Stomach smooth muscle (tissue), 2 donors: ENCODE data around the gene KIRREL3.

Experiments
- H3K27ac ChIP-seq: one replicate; pipeline ENCODE4 v1.7.0; 2013; ENCODE audit warnings: mild to moderate bottlenecking, low read length, inconsistent platforms
- H3K27me3 ChIP-seq, 2 donors: one replicate each; pipeline ENCODE4 v1.7.0; 2013; ENCODE audit warnings: low read length in 2 of 2; ENCODE audit not compliant: insufficient read depth in 2 of 2, control insufficient read depth in 1 of 2
- H3K36me3 ChIP-seq, 2 donors: one replicate each; pipeline ENCODE4 v1.7.0; 2013; ENCODE audit warnings: low read length in 2 of 2; ENCODE audit not compliant: control insufficient read depth in 2 of 2, insufficient read depth in 2 of 2
- H3K4me1 ChIP-seq: one replicate; pipeline ENCODE4 v1.7.0; 2013; ENCODE audit warnings: low read length; ENCODE audit not compliant: control insufficient read depth, insufficient read depth
- H3K4me3 ChIP-seq, 2 donors: one replicate each; pipeline ENCODE4 v1.7.0; 2013; ENCODE audit warnings: low read length in 2 of 2
- H3K9ac ChIP-seq, 2 donors: one replicate each; pipeline ENCODE4 v1.7.0; 2013; ENCODE audit warnings: low read length in 2 of 2, mild to moderate bottlenecking in 1 of 2
- H3K9me3 ChIP-seq, 2 donors: one replicate each; pipeline ENCODE4 v1.7.0; 2013; ENCODE audit warnings: low read length in 2 of 2; ENCODE audit not compliant: control insufficient read depth in 2 of 2
- donor health status: healthy.
- donor health status: Pancreatic carcinoma.

KIRREL3 gene

GRCh38 chr11:126521196-126521595, 479.4 kb downstream of the KIRREL3 start:
- Histone ChIP-seq H3K9ac (no peak overlapping the region), H3K27ac (no peak overlapping the region), H3K27me3 (peaks cover 2 to 8% of the 10 kb centered on the region in 2 donors), H3K4me1 (no peaks in the 10 kb centered on the region), H3K4me3 (no peak overlapping the region), H3K9me3 (no peaks in the 10 kb centered on the region), H3K36me3 (no peaks in the 10 kb centered on the region)

GRCh38 chr11:126519764-126520734, 480.5 kb downstream of the KIRREL3 start:
- no peaks in the 10 kb centered on the region for H3K9me3 ChIP-seq
- H3K36me3 ChIP-seq, result no peaks in the 10 kb centered on the region
- no peak overlapping the region for H3K4me3 ChIP-seq
- no peak overlapping the region for H3K9ac ChIP-seq
- no peak overlapping the region for H3K27ac ChIP-seq
- H3K27me3 ChIP-seq, result peaks cover 2 to 8% of the 10 kb centered on the region in 2 donors
- no peaks in the 10 kb centered on the region for H3K4me1 ChIP-seq

GRCh38 chr11:126518972-126519690, 481.4 kb downstream of the KIRREL3 start:
- Histone ChIP-seq H3K27ac (no peak overlapping the region), H3K4me3 (no peak overlapping the region), H3K27me3 (peaks cover 2 to 7% of the 10 kb centered on the region in 2 donors), H3K9ac (no peak overlapping the region), H3K9me3 (no peaks in the 10 kb centered on the region), H3K4me1 (no peaks in the 10 kb centered on the region), H3K36me3 (no peaks in the 10 kb centered on the region)

- no peaks in the 10 kb centered on the region for H3K4me1 ChIP-seq
- H3K36me3 ChIP-seq, result no peaks in the 10 kb centered on the region
Observed at GRCh38 chr11:126518071-126518971, 482.2 kb downstream of the KIRREL3 start.

GRCh38 chr11:126515501-126515900, 485.1 kb downstream of the KIRREL3 start:
- no peak overlapping the region for H3K27ac ChIP-seq
- H3K4me3 ChIP-seq, result no peak overlapping the region
- H3K9me3 ChIP-seq, result no peaks in the 10 kb centered on the region
- H3K27me3 ChIP-seq, result peaks cover 7 to 14% of the 10 kb centered on the region in 2 donors
- H3K36me3 ChIP-seq, result no peaks in the 10 kb centered on the region
- no peak overlapping the region for H3K9ac ChIP-seq
- no peaks in the 10 kb centered on the region for H3K4me1 ChIP-seq

More at GRCh38 chr11:126518071-126518971, 482.2 kb downstream of the KIRREL3 start:
- no peaks in the 10 kb centered on the region for H3K9me3 ChIP-seq
- H3K27ac ChIP-seq, result no peak overlapping the region
- H3K4me3 ChIP-seq, result no peak overlapping the region
- peaks cover 2 to 10% of the 10 kb centered on the region in 2 donors for H3K27me3 ChIP-seq
- no peak overlapping the region for H3K9ac ChIP-seq

- no peak overlapping the region for H3K4me3 ChIP-seq
- peaks cover 7 to 14% of the 10 kb centered on the region in 2 donors for H3K27me3 ChIP-seq
- no peaks in the 10 kb centered on the region for H3K4me1 ChIP-seq
Observed at GRCh38 chr11:126514061-126514693, 486.4 kb downstream of the KIRREL3 start.

GRCh38 chr11:126512741-126513715, 487.5 kb downstream of the KIRREL3 start:
- Histone ChIP-seq H3K4me3 (no peak overlapping the region), H3K36me3 (no peaks in the 10 kb centered on the region), H3K27ac (no peak overlapping the region), H3K9me3 (no peaks in the 10 kb centered on the region), H3K9ac (no peak overlapping the region), H3K4me1 (no peaks in the 10 kb centered on the region), H3K27me3 (peaks cover 7 to 17% of the 10 kb centered on the region in 2 donors)

More at GRCh38 chr11:126514061-126514693, 486.4 kb downstream of the KIRREL3 start:
- H3K9me3 ChIP-seq, result no peaks in the 10 kb centered on the region
- no peak overlapping the region for H3K27ac ChIP-seq
- no peaks in the 10 kb centered on the region for H3K36me3 ChIP-seq
- no peak overlapping the region for H3K9ac ChIP-seq

- peaks cover 4 to 17% of the 10 kb centered on the region in 2 donors for H3K27me3 ChIP-seq
- H3K4me3 ChIP-seq, result no peak overlapping the region
- peaks cover under 1 to 6% of the 10 kb centered on the region in 2 donors for H3K9me3 ChIP-seq
- H3K9ac ChIP-seq, result no peak overlapping the region
- H3K4me1 ChIP-seq, result no peaks in the 10 kb centered on the region
- H3K27ac ChIP-seq, result no peak overlapping the region
- no peaks in the 10 kb centered on the region for H3K36me3 ChIP-seq
Observed at GRCh38 chr11:126512251-126512650, 488.3 kb downstream of the KIRREL3 start.

- H3K9me3 ChIP-seq, result peaks cover 6 to 7% of the 10 kb centered on the region in 2 donors
- no peak overlapping the region for H3K9ac ChIP-seq
- no peak overlapping the region for H3K4me3 ChIP-seq
- peaks cover 4 to 17% of the 10 kb centered on the region in 2 donors for H3K27me3 ChIP-seq
- H3K36me3 ChIP-seq, result no peaks in the 10 kb centered on the region
- no peak overlapping the region for H3K27ac ChIP-seq
- no peaks in the 10 kb centered on the region for H3K4me1 ChIP-seq
Observed at GRCh38 chr11:126511475-126512115, 489.0 kb downstream of the KIRREL3 start.
